Measurements from ENCODE around the gene TAGLN2.

Gene TAGLN2

GRCh38 chr1:159897962-159898361 lies 27.3 kb downstream of the TAGLN2 start:
- DNase-seq: no peak

- DNase-seq: no peak
Observed at GRCh38 chr1:159896546-159896930, 28.8 kb downstream of the TAGLN2 start.

- no peak for DNase-seq
Observed at GRCh38 chr1:159895836-159896545, 29.3 kb downstream of the TAGLN2 start.

GRCh38 chr1:159895286-159895685 lies 30.0 kb downstream of the TAGLN2 start:
- DNase-seq: no peak

- no peak for DNase-seq
Observed at GRCh38 chr1:159892944-159893343, 32.4 kb downstream of the TAGLN2 start.

GRCh38 chr1:159891275-159892157 lies 33.8 kb downstream of the TAGLN2 start:
- DNase-seq: peak; percentile 71

GRCh38 chr1:159890390-159890789 lies 34.9 kb downstream of the TAGLN2 start:
- no peak for DNase-seq

GRCh38 chr1:159889821-159890252 lies 35.5 kb downstream of the TAGLN2 start:
- DNase-seq: no peak

- no peak for DNase-seq
Observed at GRCh38 chr1:159889202-159889601, 36.1 kb downstream of the TAGLN2 start.

- no peak for DNase-seq
Observed at GRCh38 chr1:159884296-159884695, 41.0 kb downstream of the TAGLN2 start.

GRCh38 chr1:159883134-159883533 lies 42.2 kb downstream of the TAGLN2 start:
- DNase-seq: no peak

- no peak for DNase-seq
Observed at GRCh38 chr1:159882527-159882862, 42.8 kb downstream of the TAGLN2 start.

GRCh38 chr1:159881622-159882526 lies 43.4 kb downstream of the TAGLN2 start:
- peak; percentile 89 for DNase-seq

- DNase-seq: peak; percentile 42
Observed at GRCh38 chr1:159880430-159880829, 44.9 kb downstream of the TAGLN2 start.

- DNase-seq: no peak
Observed at GRCh38 chr1:159879977-159880376, 45.3 kb downstream of the TAGLN2 start.

GRCh38 chr1:159879136-159879535 lies 46.2 kb downstream of the TAGLN2 start:
- DNase-seq: no peak

GRCh38 chr1:159877695-159878444 lies 47.4 kb downstream of the TAGLN2 start:
- DNase-seq: peak; percentile 64

- DNase-seq: no peak
Observed at GRCh38 chr1:159873530-159874143, 51.7 kb downstream of the TAGLN2 start.

GRCh38 chr1:159872891-159873290 lies 52.4 kb downstream of the TAGLN2 start:
- no peak for DNase-seq

- DNase-seq: no peak
Observed at GRCh38 chr1:159870704-159871103, 54.6 kb downstream of the TAGLN2 start.

GRCh38 chr1:159869607-159870006 lies 55.7 kb downstream of the TAGLN2 start:
- DNase-seq: no peak

GRCh38 chr1:159869173-159869572 lies 56.1 kb downstream of the TAGLN2 start:
- no peak for DNase-seq

All from DMS79 treated with DMSO at 0.1 percent for 48 hours (cell line).